Karpas-422 (cell line): ENCODE data around the gene GATA3. TPM values are rescaled to one million over a fixed set of nuclear protein-coding genes. Genes with fewer than 3 reads are reported as not detected.

Experiments used
- DNase-seq: peaks from one replicate; pipeline ENCODE4 v3.0.0-alpha.2; 2015
- H2AFZ ChIP-seq: fragments of 200-600 bp; sonication (generic); 2 replicates; pipeline ENCODE4 v1.6.1; 2014; ENCODE audit warnings: antibody characterized with exemption, low read length, mixed read lengths
- H3K27ac ChIP-seq: fragments of 200-600 bp; sonication (generic); 2 replicates; pipeline ENCODE4 v1.5.1; 2014; ENCODE audit warnings: mild to moderate bottlenecking, low read length, moderate library complexity
- H3K27me3 ChIP-seq: fragments of 200-600 bp; sonication (generic); 2 replicates; pipeline ENCODE4 v1.6.1; 2014; ENCODE audit warnings: low read length, mixed read lengths
- H3K36me3 ChIP-seq: fragments of 200-600 bp; sonication (generic); 2 replicates; pipeline ENCODE4 v1.6.1; 2014; ENCODE audit warnings: low read length, mixed read lengths; ENCODE audit not compliant: insufficient read depth
- H3K4me1 ChIP-seq: fragments of 200-600 bp; sonication (generic); 2 replicates; pipeline ENCODE4 v1.6.1; 2014; ENCODE audit warnings: mild to moderate bottlenecking, low read length, mixed read lengths
- H3K4me2 ChIP-seq: fragments of 200-600 bp; sonication (generic); 2 replicates; pipeline ENCODE4 v1.6.1; 2014; ENCODE audit warnings: low read length, low read depth, mild to moderate bottlenecking; ENCODE audit not compliant: poor library complexity, severe bottlenecking
- H3K4me3 ChIP-seq: fragments of 200-600 bp; sonication (generic); 2 replicates; pipeline ENCODE4 v1.5.1; 2014; ENCODE audit warnings: mild to moderate bottlenecking, antibody characterized with exemption, low read length, mixed read lengths
- H3K79me2 ChIP-seq: fragments of 200-600 bp; sonication (generic); 2 replicates; pipeline ENCODE4 v1.6.1; 2014; ENCODE audit warnings: mild to moderate bottlenecking, low read length, mixed read lengths
- H3K9ac ChIP-seq: fragments of 200-600 bp; sonication (generic); 2 replicates; pipeline ENCODE4 v1.6.0; 2014; ENCODE audit warnings: low read length
- H3K9me2 ChIP-seq: fragments of 200-600 bp; sonication (generic), shearing (Covaris generic); replicated peaks from 2 replicates; pipeline ENCODE4 v1.6.0; 2014; ENCODE audit warnings: mild to moderate bottlenecking, low read length, moderate library complexity; ENCODE audit not compliant: insufficient read depth
- H3K9me3 ChIP-seq: fragments of 300-700, 200-600 bp; sonication (generic); 2 replicates; pipeline ENCODE4 v1.6.1; 2014; ENCODE audit warnings: low read length, mixed read lengths
- H4K20me1 ChIP-seq: fragments of 200-600 bp; sonication (generic); 2 replicates; pipeline ENCODE4 v1.6.1; 2014; ENCODE audit warnings: mild to moderate bottlenecking, antibody characterized with exemption, low read length, low read depth; ENCODE audit not compliant: insufficient read depth
- total RNA-seq: library from RNA; depleted of rRNA; stranded (reverse); fragments of >200 nt; shearing (Covaris generic); gene quantifications from 2 replicates; pipeline ENCODE4 v1.2.3, GENCODE V29; 2014; ENCODE audit warnings: low replicate concordance

GATA3 gene
- total RNA-seq, 1 experiment from 2014 or later, result not detected

DNA sequence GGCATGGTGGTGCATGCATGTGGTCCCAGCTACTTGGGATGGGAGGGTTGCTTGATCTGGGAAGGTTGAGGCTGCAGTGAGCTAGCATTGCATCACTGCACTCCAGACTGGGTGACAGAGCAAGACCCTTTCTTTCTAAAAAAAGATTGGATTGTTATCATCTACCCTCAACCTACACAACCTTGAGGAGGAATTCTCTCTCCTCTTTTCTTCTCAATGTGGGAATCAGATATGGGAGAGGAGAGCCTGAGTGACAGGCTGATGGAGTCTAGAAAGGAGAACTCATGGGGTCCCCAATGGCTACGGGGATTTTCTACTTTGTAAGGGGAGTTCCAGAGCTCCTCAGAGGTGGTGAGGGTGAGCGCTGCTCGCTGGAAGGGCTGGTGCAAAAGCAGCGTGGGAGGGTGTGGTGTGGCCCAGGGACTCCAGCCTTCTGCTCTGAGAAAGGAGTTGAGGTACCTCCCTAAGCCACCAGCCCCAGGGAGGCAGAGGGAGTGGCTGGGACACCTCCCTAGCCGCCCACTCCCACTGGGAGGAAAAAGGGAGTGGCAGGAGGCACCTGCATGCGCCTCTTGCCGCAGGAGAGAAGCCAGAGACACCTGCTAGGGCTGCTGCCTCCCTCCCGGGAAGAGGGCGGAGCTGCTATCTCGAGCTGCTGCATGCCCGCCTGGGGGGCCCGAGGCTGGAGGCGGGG lies 48.4 kb downstream of the GATA3 start:
- no peak overlapping the region for H3K4me2 ChIP-seq
- H3K27me3 ChIP-seq, result no peaks in the 10 kb centered on the region
- no peak overlapping the region for H3K9ac ChIP-seq
- H3K9me2 ChIP-seq, result no peaks in the 10 kb centered on the region
- H3K36me3 ChIP-seq, result no peaks in the 10 kb centered on the region
- no peak overlapping the region for H3K27ac ChIP-seq
- H4K20me1 ChIP-seq, result no peaks in the 10 kb centered on the region
- H2AFZ ChIP-seq, result no peak overlapping the region
- DNase-seq, result no peak
- H3K4me1 ChIP-seq, result no peaks in the 10 kb centered on the region
- H3K4me3 ChIP-seq, result no peak overlapping the region
- no peaks in the 10 kb centered on the region for H3K9me3 ChIP-seq
- H3K79me2 ChIP-seq, result no peaks in the 10 kb centered on the region

- no peaks in the 10 kb centered on the region for H3K79me2 ChIP-seq
Measured at GRCh38 chr10:8103543-8103942, 49.1 kb downstream of the GATA3 start.

DNA sequence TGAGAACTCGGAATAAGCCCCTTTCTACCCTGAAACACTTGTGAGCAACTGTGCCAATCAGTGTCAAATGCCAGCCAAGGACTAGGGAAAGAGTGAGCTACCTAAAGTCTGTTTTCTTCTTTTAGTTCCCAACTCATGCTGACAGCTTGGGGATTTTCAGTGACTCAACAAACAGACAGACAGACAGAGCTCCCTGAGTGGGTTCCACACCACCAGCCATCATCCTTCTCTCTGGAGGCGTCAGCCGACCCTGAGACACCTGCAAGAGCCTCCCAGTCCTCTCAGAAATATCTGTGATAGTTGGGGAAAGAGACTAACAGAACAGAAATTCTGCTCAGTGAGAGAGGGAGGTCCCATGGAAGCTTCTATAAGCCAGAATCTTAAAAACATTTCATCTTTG lies 49.5 kb downstream of the GATA3 start:
- H3K9me2 ChIP-seq, result no peaks in the 10 kb centered on the region
- no peak for DNase-seq

More at GRCh38 chr10:8103543-8103942, 49.1 kb downstream of the GATA3 start:
- H3K9me3 ChIP-seq, result no peaks in the 10 kb centered on the region
- no peak overlapping the region for H2AFZ ChIP-seq
- no peaks in the 10 kb centered on the region for H3K36me3 ChIP-seq
- H3K27ac ChIP-seq, result no peak overlapping the region
- no peaks in the 10 kb centered on the region for H3K9me2 ChIP-seq
- no peak overlapping the region for H3K4me3 ChIP-seq
- no peaks in the 10 kb centered on the region for H3K27me3 ChIP-seq
- DNase-seq, result no peak
- H4K20me1 ChIP-seq, result no peaks in the 10 kb centered on the region
- no peak overlapping the region for H3K9ac ChIP-seq
- H3K4me2 ChIP-seq, result no peak overlapping the region
- H3K4me1 ChIP-seq, result no peaks in the 10 kb centered on the region

DNA sequence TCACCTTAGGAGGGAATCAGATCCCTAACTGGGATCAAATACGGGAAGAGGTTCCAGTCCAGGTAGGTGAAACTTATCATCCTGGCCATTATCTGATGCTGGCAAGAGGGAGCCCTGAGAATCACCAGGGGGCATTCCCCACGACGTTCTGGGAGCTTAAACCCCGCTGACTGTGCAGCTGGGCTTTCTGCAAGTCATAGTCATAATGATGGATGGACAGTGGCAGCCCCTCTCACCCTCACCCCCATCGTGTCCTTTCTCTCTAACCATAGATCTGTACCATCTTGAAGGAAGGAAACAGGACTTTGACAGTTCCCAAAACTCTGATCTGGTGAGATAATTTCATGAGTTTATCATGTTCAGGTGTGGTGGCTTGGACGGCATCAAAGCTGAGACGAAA lies 50.2 kb downstream of the GATA3 start:
- H3K4me1 ChIP-seq, result no peaks in the 10 kb centered on the region
- H4K20me1 ChIP-seq, result no peaks in the 10 kb centered on the region
- no peak overlapping the region for H3K4me2 ChIP-seq
- no peaks in the 10 kb centered on the region for H3K79me2 ChIP-seq
- no peak overlapping the region for H2AFZ ChIP-seq
- no peaks in the 10 kb centered on the region for H3K27me3 ChIP-seq
- no peak overlapping the region for H3K9ac ChIP-seq
- H3K9me2 ChIP-seq, result no peaks in the 10 kb centered on the region
- H3K27ac ChIP-seq, result no peak overlapping the region
- no peaks in the 10 kb centered on the region for H3K36me3 ChIP-seq
- no peak overlapping the region for H3K4me3 ChIP-seq
- H3K9me3 ChIP-seq, result no peaks in the 10 kb centered on the region
- DNase-seq, result no peak

More for the DNA sequence above, 49.5 kb downstream of the GATA3 start:
- H3K4me3 ChIP-seq, result no peak overlapping the region
- no peaks in the 10 kb centered on the region for H3K79me2 ChIP-seq
- H3K36me3 ChIP-seq, result no peaks in the 10 kb centered on the region
- no peak overlapping the region for H3K4me2 ChIP-seq
- H2AFZ ChIP-seq, result no peak overlapping the region
- H3K27ac ChIP-seq, result no peak overlapping the region
- H3K27me3 ChIP-seq, result no peaks in the 10 kb centered on the region
- H4K20me1 ChIP-seq, result no peaks in the 10 kb centered on the region
- H3K4me1 ChIP-seq, result no peaks in the 10 kb centered on the region
- H3K9me3 ChIP-seq, result no peaks in the 10 kb centered on the region
- no peak overlapping the region for H3K9ac ChIP-seq

- no peaks in the 10 kb centered on the region for H3K9me3 ChIP-seq
- no peak overlapping the region for H3K27ac ChIP-seq
- no peaks in the 10 kb centered on the region for H3K79me2 ChIP-seq
- H3K9me2 ChIP-seq, result no peaks in the 10 kb centered on the region
- no peaks in the 10 kb centered on the region for H3K36me3 ChIP-seq
- no peaks in the 10 kb centered on the region for H3K27me3 ChIP-seq
- no peak overlapping the region for H2AFZ ChIP-seq
- H4K20me1 ChIP-seq, result no peaks in the 10 kb centered on the region
- no peak overlapping the region for H3K9ac ChIP-seq
- no peak overlapping the region for H3K4me3 ChIP-seq
- H3K4me2 ChIP-seq, result no peak overlapping the region
- no peak for DNase-seq
- no peaks in the 10 kb centered on the region for H3K4me1 ChIP-seq
Measured at GRCh38 chr10:8105932-8106331, 51.4 kb downstream of the GATA3 start.

- no peak overlapping the region for H2AFZ ChIP-seq
Measured at GRCh38 chr10:8112230-8112905, 57.9 kb downstream of the GATA3 start.

DNA sequence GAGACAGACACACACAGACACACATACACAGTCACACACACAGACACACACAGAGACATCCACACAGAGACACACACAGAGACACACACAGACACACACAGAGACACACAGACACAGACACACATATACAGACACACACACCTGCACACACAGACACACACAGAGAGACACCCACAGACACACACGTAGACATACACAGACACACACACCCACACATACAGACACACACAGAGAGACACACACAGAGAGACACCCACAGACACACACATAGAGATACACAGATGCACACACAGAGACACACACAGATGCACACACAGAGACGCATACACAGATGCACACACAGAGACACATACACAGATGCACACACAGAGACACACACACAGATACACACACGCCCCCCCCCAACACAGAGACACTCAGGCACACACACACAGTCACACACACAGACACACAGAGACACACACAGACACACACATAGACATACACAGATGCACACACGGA lies 58.5 kb downstream of the GATA3 start:
- Histone ChIP-seq H3K4me1 (no peaks in the 10 kb centered on the region), H3K4me3 (no peak overlapping the region), H3K9me3 (no peaks in the 10 kb centered on the region), H2AFZ (no peak overlapping the region), H3K36me3 (no peaks in the 10 kb centered on the region), H3K4me2 (no peak overlapping the region), H4K20me1 (no peaks in the 10 kb centered on the region), H3K9ac (no peak overlapping the region), H3K27me3 (no peaks in the 10 kb centered on the region), H3K9me2 (no peaks in the 10 kb centered on the region), H3K27ac (no peak overlapping the region), H3K79me2 (no peaks in the 10 kb centered on the region)
- no peak for DNase-seq

More at GRCh38 chr10:8112230-8112905, 57.9 kb downstream of the GATA3 start:
- no peaks in the 10 kb centered on the region for H3K36me3 ChIP-seq
- H3K9me2 ChIP-seq, result no peaks in the 10 kb centered on the region
- no peaks in the 10 kb centered on the region for H3K9me3 ChIP-seq
- H3K4me1 ChIP-seq, result no peaks in the 10 kb centered on the region
- H3K4me2 ChIP-seq, result no peak overlapping the region
- H3K27ac ChIP-seq, result no peak overlapping the region
- H3K79me2 ChIP-seq, result no peaks in the 10 kb centered on the region
- no peak for DNase-seq
- no peaks in the 10 kb centered on the region for H3K27me3 ChIP-seq
- H3K9ac ChIP-seq, result no peak overlapping the region
- no peak overlapping the region for H3K4me3 ChIP-seq
- H4K20me1 ChIP-seq, result no peaks in the 10 kb centered on the region

DNA sequence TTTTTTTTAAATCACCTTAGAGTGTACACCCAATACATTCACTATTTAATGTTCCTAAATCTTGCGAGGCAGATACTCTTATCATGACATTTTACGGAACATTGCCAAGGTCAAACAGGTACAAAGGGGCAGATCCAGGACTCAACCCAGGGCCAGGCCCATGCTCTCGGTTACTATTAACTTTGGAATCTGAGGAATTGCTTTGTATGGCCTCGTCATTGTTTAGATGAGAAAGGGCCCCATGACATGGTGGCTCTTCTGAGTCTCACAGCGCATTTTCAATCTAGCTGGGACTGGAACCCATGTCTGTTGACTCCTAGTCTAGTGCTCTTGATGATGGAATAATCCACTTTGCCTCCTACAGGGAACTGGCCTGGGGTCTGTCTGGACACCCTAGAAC lies 59.1 kb downstream of the GATA3 start:
- H4K20me1 ChIP-seq, result no peaks in the 10 kb centered on the region
- H3K4me2 ChIP-seq, result no peak overlapping the region
- no peaks in the 10 kb centered on the region for H3K9me2 ChIP-seq
- no peaks in the 10 kb centered on the region for H3K4me1 ChIP-seq
- H3K27ac ChIP-seq, result no peak overlapping the region
- no peaks in the 10 kb centered on the region for H3K9me3 ChIP-seq
- no peaks in the 10 kb centered on the region for H3K79me2 ChIP-seq
- H3K9ac ChIP-seq, result no peak overlapping the region
- H2AFZ ChIP-seq, result no peak overlapping the region
- DNase-seq, result no peak
- H3K36me3 ChIP-seq, result no peaks in the 10 kb centered on the region
- H3K4me3 ChIP-seq, result no peak overlapping the region
- no peaks in the 10 kb centered on the region for H3K27me3 ChIP-seq
